ENCODE data around the gene RALY.

DNA sequence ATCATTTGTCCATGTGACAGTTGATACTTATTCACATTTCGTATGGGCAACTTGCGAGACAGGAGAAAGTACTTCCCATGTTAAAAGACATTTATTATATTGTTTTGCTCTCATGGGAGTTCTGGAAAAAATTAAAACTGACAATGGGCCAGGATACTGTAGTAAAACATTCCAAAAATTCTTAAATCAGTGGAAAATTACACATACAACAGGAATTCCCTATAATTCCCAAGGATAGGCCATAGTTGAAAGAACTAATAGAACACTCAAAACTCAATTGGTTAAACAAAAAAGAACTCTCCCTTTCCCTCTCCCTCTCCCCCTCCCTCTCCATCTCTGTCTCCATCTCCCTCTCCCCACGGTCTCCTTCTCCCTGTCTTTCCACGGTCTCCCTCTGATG lies 137.8 kb downstream of the RALY start:
- TF ChIP-seq, protein P1, sequence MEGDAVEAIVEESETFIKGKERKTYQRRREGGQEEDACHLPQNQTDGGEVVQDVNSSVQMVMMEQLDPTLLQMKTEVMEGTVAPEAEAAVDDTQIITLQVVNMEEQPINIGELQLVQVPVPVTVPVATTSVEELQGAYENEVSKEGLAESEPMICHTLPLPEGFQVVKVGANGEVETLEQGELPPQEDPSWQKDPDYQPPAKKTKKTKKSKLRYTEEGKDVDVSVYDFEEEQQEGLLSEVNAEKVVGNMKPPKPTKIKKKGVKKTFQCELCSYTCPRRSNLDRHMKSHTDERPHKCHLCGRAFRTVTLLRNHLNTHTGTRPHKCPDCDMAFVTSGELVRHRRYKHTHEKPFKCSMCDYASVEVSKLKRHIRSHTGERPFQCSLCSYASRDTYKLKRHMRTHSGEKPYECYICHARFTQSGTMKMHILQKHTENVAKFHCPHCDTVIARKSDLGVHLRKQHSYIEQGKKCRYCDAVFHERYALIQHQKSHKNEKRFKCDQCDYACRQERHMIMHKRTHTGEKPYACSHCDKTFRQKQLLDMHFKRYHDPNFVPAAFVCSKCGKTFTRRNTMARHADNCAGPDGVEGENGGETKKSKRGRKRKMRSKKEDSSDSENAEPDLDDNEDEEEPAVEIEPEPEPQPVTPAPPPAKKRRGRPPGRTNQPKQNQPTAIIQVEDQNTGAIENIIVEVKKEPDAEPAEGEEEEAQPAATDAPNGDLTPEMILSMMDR (IDR thresholded peaks at IDR 0.05) = no peak
- no peak for TF ChIP-seq POLR2A (IDR thresholded peaks at IDR 0.05)

Measured in uterus (tissue), 2 donors.